GM21367 (cell line): Measurements from ENCODE around the gene S100A7A.

Experiments
- ATAC-seq: cut with Tn5 transposase; IDR thresholded peaks from one replicate; pipeline ENCODE4 v1.9.1; 2021; ENCODE audit not compliant: unreplicated experiment

Gene S100A7A

GRCh38 chr1:153415850-153416570, at the start of gene S100A7A:
Gene S100A7A, plus strand, starts transcription at chr1:153416520. Its CDS starts 1,563 bp downstream, at chr1:153418083.
- no peak for ATAC-seq

- ATAC-seq = no peak
Measured at GRCh38 chr1:153367090-153367489, 49.2 kb upstream of the S100A7A start.

GRCh38 chr1:153368495-153368894, 47.8 kb upstream of the S100A7A start:
- ATAC-seq = no peak

GRCh38 chr1:153370146-153370545, 46.2 kb upstream of the S100A7A start:
- ATAC-seq = no peak

GRCh38 chr1:153371231-153371630, 45.1 kb upstream of the S100A7A start:
- ATAC-seq = no peak

- no peak for ATAC-seq
Measured at GRCh38 chr1:153372571-153372970, 43.7 kb upstream of the S100A7A start.

- no peak for ATAC-seq
Measured at GRCh38 chr1:153374071-153374470, 42.2 kb upstream of the S100A7A start.

- no peak for ATAC-seq
Measured at GRCh38 chr1:153375511-153375910, 40.8 kb upstream of the S100A7A start, which contains the start of gene S100A12. Gene S100A12, minus strand, starts transcription at chr1:153375621. Its CDS starts 1,029 bp downstream, at chr1:153374592.

- no peak for ATAC-seq
Measured at GRCh38 chr1:153379591-153379990, 36.7 kb upstream of the S100A7A start.

GRCh38 chr1:153380711-153381110, 35.6 kb upstream of the S100A7A start:
- no peak for ATAC-seq

GRCh38 chr1:153384958-153385580, 31.3 kb upstream of the S100A7A start:
- no peak for ATAC-seq

- no peak for ATAC-seq
Measured at GRCh38 chr1:153386500-153386901, 29.8 kb upstream of the S100A7A start.

- no peak for ATAC-seq
Measured at GRCh38 chr1:153387001-153387400, 29.3 kb upstream of the S100A7A start.

GRCh38 chr1:153387785-153388184, 28.5 kb upstream of the S100A7A start:
- no peak for ATAC-seq

GRCh38 chr1:153389401-153389800, 26.9 kb upstream of the S100A7A start:
- ATAC-seq = no peak

- ATAC-seq = no peak
Measured at GRCh38 chr1:153389973-153390879, 26.1 kb upstream of the S100A7A start.

GRCh38 chr1:153390938-153391710, 25.2 kb upstream of the S100A7A start, which contains the start of gene S100A8:
Gene S100A8, minus strand, starts transcription at chr1:153391073. Its CDS starts 538 bp downstream, at chr1:153390535.
- no peak for ATAC-seq

- ATAC-seq = no peak
Measured at GRCh38 chr1:153392258-153392657, 24.1 kb upstream of the S100A7A start.

GRCh38 chr1:153392822-153393221, 23.5 kb upstream of the S100A7A start:
- no peak for ATAC-seq

- no peak for ATAC-seq
Measured at GRCh38 chr1:153393926-153394325, 22.4 kb upstream of the S100A7A start.

GRCh38 chr1:153394391-153394790, 21.9 kb upstream of the S100A7A start:
- no peak for ATAC-seq
